ENCODE results near the gene TFDP1. TPM values are rescaled to one million over a fixed set of nuclear protein-coding genes. Genes with fewer than 3 reads are reported as not detected.
"Not testable (repeated sequence)": the region's sequence is repeated elsewhere in the genome, so short reads cannot be mapped to it uniquely, and the experiment has no call there.

The TFDP1 gene
- total RNA-seq, 1 donor from 2014 or later: 23.5 TPM

GRCh38 chr13:113566227-113566561 lies 18.4 kb upstream of the TFDP1 start:
- DNase-seq (ENCODE audit: low spot score): no peak

GRCh38 chr13:113567681-113568080 lies 16.9 kb upstream of the TFDP1 start:
- no peak for DNase-seq (ENCODE audit: low spot score)
- no peak for ATAC-seq

More at GRCh38 chr13:113566227-113566561, 18.4 kb upstream of the TFDP1 start:
- no peak for ATAC-seq

- no peak for DNase-seq (ENCODE audit: low spot score)
- ATAC-seq: no peak
Measured at GRCh38 chr13:113573065-113573464, 11.5 kb upstream of the TFDP1 start.

DNA sequence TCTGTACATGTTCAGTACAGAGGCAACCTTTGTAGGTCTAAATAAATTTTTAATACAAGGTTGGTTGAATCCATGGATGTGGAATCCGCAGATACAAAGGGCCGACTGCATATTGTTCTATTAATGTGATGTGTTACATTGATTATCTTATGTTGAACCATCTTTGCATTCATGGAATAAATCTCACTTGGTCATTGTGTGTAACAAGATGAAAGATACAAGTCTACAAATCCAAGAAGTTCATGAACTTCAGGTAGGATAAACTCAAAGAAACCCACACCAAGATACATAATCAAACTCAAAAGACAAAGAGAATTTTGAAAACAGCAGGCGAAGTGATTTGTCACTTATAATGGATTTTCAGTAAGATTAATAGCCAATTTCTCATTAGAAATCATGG lies 8.0 kb upstream of the TFDP1 start:
- DNase-seq (ENCODE audit: low spot score) (no peak), ATAC-seq (no peak)

GRCh38 chr13:113577881-113578435 lies 6.6 kb upstream of the TFDP1 start:
- DNase-seq (ENCODE audit: low spot score) (no peak), ATAC-seq (no peak)

DNA sequence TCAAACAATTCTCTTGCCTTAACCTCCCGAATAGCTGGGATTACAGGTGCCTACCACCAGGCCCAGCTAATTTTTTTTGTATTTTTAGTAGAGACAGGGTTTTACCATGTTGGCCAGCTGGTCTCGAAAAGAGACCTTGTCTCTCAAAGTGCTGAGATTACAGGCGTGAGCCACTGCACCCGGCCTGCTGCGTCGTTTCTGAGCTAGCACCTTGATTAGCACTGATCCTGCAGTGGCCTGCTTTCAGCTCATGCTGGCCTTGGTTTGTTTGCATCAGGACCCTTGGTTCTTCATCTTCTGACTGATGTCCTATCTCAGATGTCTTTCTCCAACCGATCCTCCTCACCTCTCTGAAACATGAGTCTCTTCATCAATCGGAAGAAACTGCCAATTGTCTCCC lies 4.9 kb upstream of the TFDP1 start:
- ATAC-seq: no peak

DNA sequence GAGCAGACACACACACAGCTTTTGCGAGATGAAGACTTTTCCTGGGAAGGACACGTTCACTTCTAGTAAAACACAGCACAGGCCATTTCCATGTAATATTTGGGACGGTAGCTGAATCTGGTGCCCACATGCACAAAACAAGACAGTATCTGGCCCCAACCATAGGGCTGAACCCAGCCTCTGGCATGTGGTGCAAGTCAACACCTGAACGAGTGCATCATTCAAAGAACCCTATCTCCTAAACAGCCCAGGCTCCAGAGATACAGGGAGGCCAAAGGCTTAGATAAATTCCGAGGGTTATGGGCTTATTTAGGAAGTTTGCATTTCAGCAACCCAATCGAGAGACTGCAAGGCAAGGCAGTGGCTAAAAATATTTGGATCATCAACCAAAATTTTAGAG lies 2.7 kb upstream of the TFDP1 start:
- ATAC-seq: no peak

More for the DNA sequence above, 4.9 kb upstream of the TFDP1 start:
- peak; percentile 24 for DNase-seq (ENCODE audit: low spot score)

DNA sequence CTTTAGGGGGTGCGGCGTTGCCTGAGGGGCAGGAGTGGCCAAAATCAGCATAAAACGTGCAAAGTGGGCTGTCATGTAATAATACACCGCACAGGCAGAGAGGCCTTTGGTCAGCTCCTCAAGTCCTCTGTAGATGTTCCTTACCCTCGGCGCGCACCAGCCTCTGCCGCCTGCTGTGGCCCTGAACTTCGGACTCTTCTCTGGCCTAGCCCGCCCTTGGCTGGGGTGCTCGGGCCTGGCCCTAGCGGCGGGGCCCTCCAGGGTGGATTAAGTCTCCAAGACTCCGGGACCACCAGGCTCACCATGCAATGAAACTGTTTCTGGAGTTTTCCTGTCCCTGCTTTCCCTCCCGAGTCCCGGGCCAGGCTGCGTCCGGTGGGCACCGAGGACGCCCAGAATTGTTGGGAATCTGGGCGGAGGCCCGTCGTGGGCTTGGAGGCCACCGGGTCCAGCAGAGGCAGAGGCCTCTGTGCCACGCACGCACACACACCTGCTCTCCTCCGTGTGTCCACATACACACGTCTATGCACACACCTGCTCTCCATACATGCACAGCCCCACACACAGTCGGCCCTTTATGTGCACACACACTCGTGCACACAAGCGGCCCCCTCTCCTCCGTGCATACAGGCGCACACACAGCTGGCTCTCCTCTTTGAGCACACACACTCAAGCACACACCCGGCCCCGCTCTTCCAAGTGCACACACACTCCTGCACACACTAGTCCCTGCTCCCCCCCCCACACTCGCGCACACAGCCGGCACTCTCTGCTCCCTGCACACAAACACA lies 1.5 kb upstream of the TFDP1 start:
- DNase-seq (ENCODE audit: low spot score) (peak; percentile 41), ATAC-seq (no peak)

More for the DNA sequence above, 2.7 kb upstream of the TFDP1 start:
- DNase-seq (ENCODE audit: low spot score): peak; percentile 27

DNA sequence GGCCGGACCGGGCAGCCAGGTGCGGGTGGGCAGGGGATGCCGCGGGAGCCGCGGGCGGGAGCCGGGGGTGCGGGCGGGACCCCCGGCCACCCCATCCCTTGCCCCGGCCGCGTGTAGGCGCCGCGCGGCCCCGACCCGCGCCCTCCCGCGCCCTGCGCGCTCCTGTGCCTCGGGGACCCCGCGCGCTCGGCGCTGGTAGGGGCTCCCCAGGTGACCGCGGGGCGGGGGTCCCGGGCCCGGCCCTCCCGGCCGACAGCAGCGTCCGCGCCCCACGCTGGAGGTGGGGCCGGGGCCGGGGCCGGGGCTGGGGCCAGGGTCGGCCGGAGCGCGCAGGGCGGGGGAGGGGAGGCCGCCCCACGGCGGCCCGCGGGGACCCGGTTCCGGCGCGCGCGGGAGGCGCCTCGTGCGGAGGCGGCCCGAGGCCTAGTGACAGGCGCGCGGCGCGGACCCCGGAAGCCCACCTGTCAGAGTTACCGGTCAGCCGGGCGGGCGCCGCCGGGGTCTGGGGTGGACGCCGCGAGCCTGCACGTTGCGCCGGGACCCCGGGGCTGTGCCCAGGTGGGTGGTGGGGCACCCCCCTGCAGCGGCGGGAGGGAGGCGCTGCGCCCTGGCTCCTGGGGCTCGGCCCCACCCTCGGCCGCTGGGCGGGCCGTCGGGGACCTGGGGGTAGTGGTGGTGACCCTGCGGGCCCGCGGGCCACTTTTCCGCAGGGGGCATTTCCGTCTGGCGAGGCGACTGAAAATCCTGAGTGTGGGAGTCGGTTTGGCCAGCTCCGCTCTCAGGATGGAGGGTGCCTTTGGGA lies 518 bp downstream of the TFDP1 start:
- DNase-seq (ENCODE audit: low spot score): peak; percentile 55
- ATAC-seq: peak; percentile 23

- DNase-seq (ENCODE audit: low spot score) (peak; percentile 31), ATAC-seq (no peak)
Measured at GRCh38 chr13:113585896-113586295, 1.3 kb downstream of the TFDP1 start.

- ATAC-seq (no peak), DNase-seq (ENCODE audit: low spot score) (peak; percentile 37)
Measured at GRCh38 chr13:113586661-113587479, 2.3 kb downstream of the TFDP1 start.

DNA sequence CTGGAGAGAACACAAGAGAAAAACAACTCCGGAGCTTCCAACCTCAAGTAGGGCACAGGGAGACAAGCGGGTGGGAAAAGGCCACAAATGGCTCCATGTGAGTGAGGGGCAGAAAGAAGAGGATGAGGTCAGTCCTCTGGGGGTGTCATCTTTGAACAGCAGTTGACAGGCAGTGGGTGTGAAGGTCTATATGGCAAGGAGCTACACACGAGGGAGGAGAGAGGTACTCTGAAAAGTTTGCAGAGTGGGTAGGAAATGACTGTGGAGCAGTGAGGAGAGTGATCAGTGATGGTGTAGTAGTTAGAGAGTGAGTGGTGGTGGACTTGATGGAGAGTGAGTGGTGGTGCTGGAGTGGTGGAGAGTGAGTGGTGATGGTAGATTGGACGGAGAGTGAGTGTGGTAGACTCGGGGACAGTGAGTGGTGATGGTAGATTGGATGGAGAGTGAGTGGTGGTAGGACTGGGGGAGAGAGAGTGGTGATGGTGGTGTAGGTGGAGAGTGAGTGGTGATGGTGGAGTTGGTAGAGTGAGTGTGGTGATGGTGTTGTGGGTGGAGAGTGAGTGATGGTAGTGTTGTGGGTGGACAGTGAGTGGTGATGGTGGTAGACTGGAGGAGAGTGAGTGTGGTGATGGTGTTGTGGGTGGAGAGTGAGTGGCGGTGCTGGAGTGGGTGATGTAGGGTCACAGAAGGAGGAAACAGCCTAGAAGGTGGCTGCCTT lies 4.0 kb downstream of the TFDP1 start:
- no peak for ATAC-seq
- peak; percentile 26 for DNase-seq (ENCODE audit: low spot score)

- ATAC-seq (no peak), DNase-seq (ENCODE audit: low spot score) (peak; percentile 39)
Measured at GRCh38 chr13:113589251-113589960, 4.9 kb downstream of the TFDP1 start.

DNA sequence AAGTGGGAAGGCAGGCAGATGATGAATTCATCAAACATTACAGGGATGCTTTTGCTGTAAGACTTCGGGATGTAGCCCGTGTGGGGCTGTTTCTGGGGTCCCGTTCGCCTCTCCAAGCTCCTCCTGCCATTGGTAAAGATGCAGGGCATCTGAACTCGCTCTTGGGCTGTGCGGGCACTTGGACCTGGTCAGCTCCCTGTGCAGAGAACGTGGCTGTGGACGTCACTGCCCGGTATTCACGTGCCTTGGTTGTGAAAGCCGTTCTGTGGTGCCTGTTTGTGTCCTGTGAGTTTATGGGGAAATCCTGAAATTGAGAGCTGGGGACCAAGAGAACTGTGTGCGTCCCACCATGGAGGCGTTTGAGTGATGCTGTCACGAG lies 5.4 kb downstream of the TFDP1 start:
- no peak for DNase-seq (ENCODE audit: low spot score)
- ATAC-seq: no peak

DNA sequence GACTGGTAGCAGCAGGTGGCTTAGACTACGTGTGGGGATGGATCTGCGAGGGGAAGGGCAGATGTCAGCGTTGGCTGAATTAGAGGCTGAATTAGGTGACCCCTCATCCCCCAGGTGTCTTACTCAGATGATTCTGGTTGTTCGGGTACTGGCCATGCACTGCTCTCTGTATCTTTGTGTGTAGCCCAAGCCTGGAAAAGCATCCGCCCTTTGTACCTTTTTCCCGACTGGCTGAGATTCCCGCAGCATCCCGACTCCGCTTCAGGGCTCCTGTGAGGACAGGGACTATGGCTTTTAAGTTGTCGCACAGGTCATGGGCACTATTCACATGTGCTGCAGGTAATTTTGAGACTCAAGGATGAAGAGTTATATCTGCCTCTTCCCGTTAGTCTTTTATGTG lies 7.2 kb downstream of the TFDP1 start:
- DNase-seq (ENCODE audit: low spot score) (peak; percentile 7), ATAC-seq (no peak)

DNA sequence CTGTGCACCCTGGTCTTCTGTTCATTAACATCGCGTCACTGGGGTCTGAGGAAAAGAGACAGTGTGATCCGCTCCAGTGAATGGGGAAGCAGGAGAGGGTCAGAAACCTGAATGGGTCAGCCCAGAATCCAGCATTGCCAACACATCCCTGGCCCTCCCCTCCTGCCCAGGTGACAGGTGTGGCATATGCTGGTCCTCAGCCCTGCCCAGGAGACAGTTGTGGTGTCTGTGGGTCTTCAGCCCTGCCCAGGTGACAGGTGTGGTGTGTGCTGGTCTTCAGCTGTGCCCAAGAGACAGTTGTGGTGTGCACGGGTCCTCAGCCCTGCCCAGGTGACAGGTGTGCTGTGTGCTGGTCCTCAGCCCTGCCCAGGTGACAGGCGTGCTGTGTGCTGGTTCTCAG lies 8.0 kb downstream of the TFDP1 start:
- DNase-seq (ENCODE audit: low spot score) (peak; percentile 29), ATAC-seq (no peak)

DNA sequence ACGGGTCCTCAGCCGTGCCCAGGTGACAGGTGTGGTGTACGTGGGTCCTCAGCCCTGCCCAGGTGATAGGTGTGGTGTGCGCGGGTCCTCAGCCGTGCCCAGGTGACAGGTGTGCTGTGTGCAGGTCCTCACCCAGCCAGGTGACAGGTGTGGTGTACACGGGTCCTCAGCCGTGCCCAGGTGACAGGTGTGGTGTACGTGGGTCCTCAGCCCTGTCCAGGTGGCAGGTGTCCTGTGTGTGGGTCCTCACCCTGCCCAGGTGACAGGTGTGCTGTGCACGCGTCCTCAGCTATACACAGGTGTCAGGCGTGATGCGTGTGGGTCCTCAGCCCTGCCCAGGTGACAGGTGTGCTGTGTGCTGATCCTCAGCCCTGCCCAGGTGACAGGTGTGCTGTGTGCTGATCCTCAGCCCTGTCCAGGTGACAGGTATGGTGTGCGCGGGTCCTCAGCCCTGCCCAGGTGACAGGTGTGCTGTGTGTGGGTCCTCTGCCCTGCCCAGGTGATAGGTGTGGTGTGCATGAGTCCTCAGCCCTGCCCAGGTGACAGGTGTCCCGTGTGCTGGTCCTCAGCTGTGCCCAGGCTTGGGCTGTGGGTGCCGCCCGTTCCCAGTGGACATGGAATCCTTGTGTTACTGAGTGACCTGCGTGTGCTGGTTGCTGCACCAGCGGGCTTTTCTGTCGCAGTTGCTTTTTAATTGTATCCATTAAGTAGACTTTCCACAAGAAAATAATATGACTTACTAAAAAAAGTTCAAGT lies 9.7 kb downstream of the TFDP1 start:
- not testable (repeated sequence) for ATAC-seq
- DNase-seq (ENCODE audit: low spot score): peak; percentile 26

DNA sequence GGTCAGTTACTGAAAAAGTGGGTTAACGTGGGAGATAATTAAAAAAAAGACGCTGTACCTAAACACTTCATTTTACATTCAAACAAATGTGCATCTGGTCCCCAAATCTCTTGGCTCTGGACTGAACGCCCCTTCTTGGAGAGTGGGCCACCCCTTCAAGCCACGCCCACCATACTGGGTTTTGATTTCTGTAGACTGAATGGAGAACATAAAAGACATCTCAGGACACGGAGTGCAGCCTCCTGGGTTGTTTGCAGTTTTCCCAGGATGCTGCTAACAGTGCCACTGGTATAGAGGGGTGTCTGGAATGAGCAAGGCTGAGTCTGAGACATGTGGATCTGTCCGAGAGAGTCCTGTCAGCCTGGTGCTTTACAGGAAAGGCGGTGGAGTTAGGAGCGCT lies 10.6 kb downstream of the TFDP1 start:
- ATAC-seq (no peak), DNase-seq (ENCODE audit: low spot score) (peak; percentile 28)

Data from left lobe of liver (tissue), 2 donors.